ENCODE data around the gene FANCF.

GRCh38 chr11:22602504-22602903, 23.1 kb downstream of the FANCF start:
- TF ChIP-seq CTCF (IDR thresholded peaks at IDR 0.05) = no peak
- no peak for TF ChIP-seq POLR2A (IDR thresholded peaks at IDR 0.05)
- TF ChIP-seq EP300 (IDR thresholded peaks at IDR 0.05) = no peak

Measured in ovary (tissue), 3 donors.